Caki2 (cell line): Measurements from ENCODE around the gene EPB42. TPM values are rescaled to one million over a fixed set of nuclear protein-coding genes. Genes with fewer than 3 reads are reported as not detected.
"Not testable (repeated sequence)": the region's sequence is repeated elsewhere in the genome, so short reads cannot be mapped to it uniquely, and the experiment has no call there.

Experiments used
- DNase-seq: peaks from one replicate; pipeline ENCODE4 v3.0.0-alpha.2; 2015; ENCODE audit warnings: low read depth
- in situ Hi-C: cut with HindIII; loops from 2 replicates; pipeline ENCODE4 v1.10.0; 2016; ENCODE audit warnings: low sequenced_read_pairs, low pct_unique_long_range_greater_than_20kb, mixed read lengths
- total RNA-seq: library from RNA; depleted of rRNA; stranded (reverse); fragments of >200 nt; shearing (Covaris generic); gene quantifications from 2 replicates; pipeline ENCODE4 v1.2.3, GENCODE V29; 2014; ENCODE audit warnings: low replicate concordance

The EPB42 gene
- total RNA-seq, 1 experiment from 2014 or later, result not detected

- no peak for DNase-seq
- in situ Hi-C loops, result no loop called here
Observed at GRCh38 chr15:43198992-43199391, 21.8 kb downstream of the EPB42 start.

- DNase-seq, in situ Hi-C loops: not testable (repeated sequence)
Observed at GRCh38 chr15:43198556-43198955, 22.3 kb downstream of the EPB42 start.

- DNase-seq, in situ Hi-C loops: not testable (repeated sequence)
Observed at GRCh38 chr15:43197773-43198172, 23.0 kb downstream of the EPB42 start.

- no peak for DNase-seq
- in situ Hi-C loops, result no loop called here
Observed at GRCh38 chr15:43196760-43197548, 23.9 kb downstream of the EPB42 start.

- in situ Hi-C loops, result no loop called here
- no peak for DNase-seq
Observed at GRCh38 chr15:43194795-43195194, 26.0 kb downstream of the EPB42 start.

GRCh38 chr15:43193710-43194109 is 27.1 kb downstream of the EPB42 start:
- no peak for DNase-seq
- in situ Hi-C loops, result no loop called here

GRCh38 chr15:43190178-43190577 is 30.6 kb downstream of the EPB42 start:
- in situ Hi-C loops, result no loop called here
- DNase-seq, result no peak

- no peak for DNase-seq
- in situ Hi-C loops, result no loop called here
Observed at GRCh38 chr15:43189296-43189695, 31.5 kb downstream of the EPB42 start.

GRCh38 chr15:43187544-43188155 is 33.2 kb downstream of the EPB42 start:
- in situ Hi-C loops, result no loop called here
- DNase-seq, result peak; percentile 35

- DNase-seq, result no peak
- in situ Hi-C loops, result no loop called here
Observed at GRCh38 chr15:43186003-43186353, 34.8 kb downstream of the EPB42 start.

GRCh38 chr15:43185157-43186002 is 35.4 kb downstream of the EPB42 start, which contains the start of gene CCNDBP1:
TSS of gene CCNDBP1 (plus strand) at chr15:43185403. CDS start at chr15:43185499, 96 bp downstream.
- DNase-seq, result peak; percentile 89
- in situ Hi-C loops, result no loop called here

- in situ Hi-C loops, result no loop called here
- no peak for DNase-seq
Observed at GRCh38 chr15:43184407-43185124, 36.3 kb downstream of the EPB42 start.

GRCh38 chr15:43183270-43183669 is 37.5 kb downstream of the EPB42 start:
- in situ Hi-C loops, result no loop called here
- no peak for DNase-seq

- DNase-seq, in situ Hi-C loops: not testable (repeated sequence)
Observed at GRCh38 chr15:43177147-43177546, 43.7 kb downstream of the EPB42 start.

- in situ Hi-C loops, DNase-seq: not testable (repeated sequence)
Observed at GRCh38 chr15:43175656-43176309, 45.0 kb downstream of the EPB42 start.

GRCh38 chr15:43169888-43170287 is 50.9 kb downstream of the EPB42 start:
- in situ Hi-C loops, result no loop called here

GRCh38 chr15:43168192-43169107 is 52.4 kb downstream of the EPB42 start:
- DNase-seq, result peak; percentile 14
- in situ Hi-C loops, result no loop called here

More at GRCh38 chr15:43169888-43170287, 50.9 kb downstream of the EPB42 start:
- no peak for DNase-seq
